A549 (cell line): Measurements from ENCODE around the gene RPL27A. TPM values are rescaled to one million over a fixed set of nuclear protein-coding genes. Genes with fewer than 3 reads are reported as not detected.

Experiments
- ATAC-seq, 2 experiments: fragments of 200-7000 bp in 1 of 2; fragments of >200 bp in 1 of 2; cut with Nextera tagmentation in 1 of 2; cut with Tn5 transposase in 1 of 2; 3 replicates each; pipeline versions ENCODE4 v1.8.0 to v1.9.1; 2018 to 2020; ENCODE audit warnings: mild to moderate bottlenecking in 1 of 2, moderate library complexity in 1 of 2
- CTCF ChIA-PET: fragments of 300-600 bp; sonication (Branson Sonifier 250); formaldehyde crosslinking; extraction: SDS; loops from one replicate; lab custom pipeline; 2021; ENCODE audit warnings: antibody characterized with exemption, inconsistent platforms; lab: Yijun Ruan, JAX
- POLR2A ChIA-PET: fragments of 350-600 bp; formaldehyde crosslinking; extraction: SDS; loops from one replicate; lab custom pipeline; 2021; ENCODE audit warnings: antibody characterized with exemption, inconsistent platforms; lab: Yijun Ruan, JAX
- DNase-seq, 2 experiments: peaks; one replicate each; pipeline versions ENCODE4 v3.0.0 to v3.0.0-alpha.2; 2011 to 2016; ENCODE audit warnings: low read depth in 1 of 2, low spot score in 1 of 2
- FAIRE-seq: peaks from 2 replicates; lab custom pipeline; 2011; peaks lifted over from hg19 to GRCh38; lab: Jason Lieb, UNC
- H3K27ac ChIP-seq, 2 experiments: fragments of >200 bp; sonication (Bioruptor Twin); formaldehyde crosslinking; 3 replicates each; pipeline ENCODE4 v1.5.1; 2016 to 2017
- H3K4me1 ChIP-seq: fragments of >200 bp; sonication (Bioruptor Twin); formaldehyde crosslinking; 3 replicates; pipeline ENCODE4 v1.6.1; 2016
- H3K4me2 ChIP-seq: fragments of >200 bp; sonication (Bioruptor Twin); formaldehyde crosslinking; 3 replicates; pipeline ENCODE4 v1.6.1; 2016
- H3K4me3 ChIP-seq: fragments of >200 bp; sonication (Bioruptor Twin); formaldehyde crosslinking; 3 replicates; pipeline ENCODE4 v1.5.1; 2016
- H3K9me3 ChIP-seq: fragments of >200 bp; sonication (Bioruptor Twin); formaldehyde crosslinking; 3 replicates; pipeline ENCODE4 v1.6.1; 2016
- CHD2 ChIP-seq: fragments of 150-350 bp; IDR thresholded peaks from 2 replicates; pipeline ENCODE4 v1.6.1; 2014; ENCODE audit warnings: low read length; ENCODE audit not compliant: partially characterized antibody
- EHMT2 ChIP-seq: fragments of 200-600 bp; sonication (generic); IDR thresholded peaks from 2 replicates; pipeline ENCODE4 v1.6.1; 2016; ENCODE audit warnings: antibody characterized with exemption, low read depth, mild to moderate bottlenecking, moderate library complexity
- ESRRA ChIP-seq: fragments of 150-350 bp; IDR thresholded peaks from 2 replicates; pipeline ENCODE4 v1.6.1; 2014; ENCODE audit warnings: mild to moderate bottlenecking, low read length, borderline replicate concordance
- FOSL2 ChIP-seq, 2 experiments: fragments of 450-650 bp in 1 of 2; fragments of >200 bp in 1 of 2; sonication (Bioruptor Twin) in 1 of 2; formaldehyde crosslinking; IDR thresholded peaks; 2 replicates each; pipeline versions ENCODE4 v1.5.0 to v1.6.1; 2016 to 2020; ENCODE audit warnings: mild to moderate bottlenecking in 1 of 2, moderate library complexity in 1 of 2
- GATA3 ChIP-seq: IDR thresholded peaks from 2 replicates; pipeline ENCODE4 v1.6.1; 2012; ENCODE audit warnings: borderline replicate concordance
- HMGXB4 ChIP-seq: fragments of 250-450 bp; sonication (Bioruptor Pico); IDR thresholded peaks from 2 replicates; pipeline ENCODE4 v1.5.0; 2021; ENCODE audit warnings: mild to moderate bottlenecking, moderate library complexity, borderline replicate concordance
- HOXA7 ChIP-seq: fragments of 250-450 bp; sonication (Bioruptor Pico); IDR thresholded peaks from 2 replicates; pipeline ENCODE4 v1.5.0; 2020; ENCODE audit warnings: mild to moderate bottlenecking, moderate library complexity
- JUN ChIP-seq, 2 experiments: fragments of >200 bp; sonication (Bioruptor Twin); formaldehyde crosslinking; IDR thresholded peaks; 2 replicates in 1 of 2; 3 replicates in 1 of 2; pipeline ENCODE4 v1.6.1; 2016 to 2017
- KDM1A ChIP-seq: fragments of 200-600 bp; sonication (generic); IDR thresholded peaks from 2 replicates; pipeline ENCODE4 v1.6.1; 2016; ENCODE audit warnings: low read depth, mild to moderate bottlenecking
- MAFK ChIP-seq: fragments of 450-650 bp; IDR thresholded peaks from 2 replicates; pipeline ENCODE4 v1.6.1; 2014; ENCODE audit not compliant: partially characterized antibody
- TP53 ChIP-seq: fragments of 250-450 bp; sonication (Bioruptor Pico); IDR thresholded peaks from 2 replicates; pipeline ENCODE4 v1.5.0; 2021; ENCODE audit warnings: mild to moderate bottlenecking, moderate library complexity
- ZSCAN20 ChIP-seq: fragments of 250-450 bp; sonication (Bioruptor Pico); IDR thresholded peaks from 2 replicates; pipeline ENCODE4 v1.8.0; 2022; ENCODE audit warnings: mild to moderate bottlenecking, moderate library complexity
- WGBS: methylation state at CpG from one replicate; pipeline ENCODE4 v1.1.6; 2017; ENCODE audit errors: missing lambda C conversion rate; 5-methylcytosine and 5-hydroxymethylcytosine counted together
- polyA plus RNA-seq, 4 experiments: library from polyadenylated mRNA; depleted of rRNA in 3 of 4; stranded (reverse); fragments of >200 nt; fragmentation: RNase III in 1 of 4; extraction: RNeasy Plus Mini Kit Qiagen cat#74134 plus additional on column Dnase treatment in 1 of 4; gene quantifications; 2 replicates in 3 of 4; 3 replicates in 1 of 4; pipeline ENCODE4 v1.2.3, GENCODE V29; 2011 to 2017
- TF ChIP-seq, protein P1 (sequence below): fragments of >200 bp; sonication (Bioruptor Twin); formaldehyde crosslinking; IDR thresholded peaks from 3 replicates; pipeline ENCODE4 v1.5.1; 2016
- TF ChIP-seq, protein P2 (sequence below): fragments of >200 bp; sonication (Bioruptor Twin); formaldehyde crosslinking; IDR thresholded peaks from 3 replicates; pipeline ENCODE4 v1.6.1; 2016
- TF ChIP-seq, protein P3 (sequence below): fragments of 250-450 bp; sonication (Bioruptor Pico); IDR thresholded peaks from 2 replicates; pipeline ENCODE4 v1.5.0; 2020; ENCODE audit warnings: low read depth, mild to moderate bottlenecking, moderate library complexity

The RPL27A gene
- polyA plus RNA-seq, 2 of the 4 experiments (the other 2 are of a cell fraction), result 804 to 3,631 TPM

- CTCF ChIA-PET, result no interaction called here
- no peak for TF ChIP-seq ESRRA
- Histone ChIP-seq H3K9me3 (no peaks in the 10 kb centered on the region), H3K27ac (0 out of 6 replicates have a peak overlapping the region, but pooled peaks of 1 of the 2 experiments have one; percentile 60), H3K4me1 (peaks cover 26% of the 10 kb centered on the region), H3K4me2 (no peak overlapping the region), H3K4me3 (no peak overlapping the region)
- 82% methylated on average over 3 of the region's 3 CpGs for WGBS
- FAIRE-seq (no peak), ATAC-seq (no peak), DNase-seq (no peak)
- POLR2A ChIA-PET, result interaction anchor here (0.7 kb wide), 1 partner anchor 12 kb away, joined by 3 read pairs; no protein-coding TSS in a partner anchor
Measured at GRCh38 chr11:8731647-8732323, 49.2 kb downstream of the RPL27A start.

DNA sequence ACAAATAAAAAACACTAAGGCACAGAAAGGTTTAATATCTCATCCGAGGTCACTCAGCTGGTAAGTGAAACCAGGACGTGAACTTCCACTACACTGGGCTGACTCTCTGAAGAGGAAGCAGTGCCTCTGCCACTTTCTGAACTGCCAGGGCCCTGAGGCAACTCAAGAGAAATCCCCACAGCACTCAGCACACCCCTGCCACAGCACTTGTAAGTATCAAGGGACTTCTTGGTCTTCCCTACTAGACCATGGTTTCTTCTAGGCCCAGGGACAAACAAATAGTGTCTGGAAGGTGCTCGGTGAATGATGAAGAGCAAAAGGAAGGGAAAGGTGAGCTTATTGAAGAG is 49.7 kb downstream of the RPL27A start:
- ATAC-seq (no peak; a peak in 1 of 6 replicates), DNase-seq (no peak), FAIRE-seq (no peak)
- Histone ChIP-seq H3K9me3 (no peaks in the 10 kb centered on the region), H3K4me1 (peaks cover 26% of the 10 kb centered on the region), H3K4me3 (no peak overlapping the region), H3K4me2 (no peak overlapping the region), H3K27ac (peak overlapping the region in 1 of 2 experiments; percentile 60; a peak in 3 of 6 replicates)
- WGBS, result 84% methylated on average over 3 of the region's 3 CpGs
- ChIA-PET CTCF (interaction anchor here (0.8 kb wide), 1 partner anchor 15 kb away, joined by 3 read pairs; no protein-coding TSS in a partner anchor), POLR2A (interaction anchor here (0.7 kb wide), 1 partner anchor 13 kb away, joined by 3 read pairs; no protein-coding TSS in a partner anchor)
- TF ChIP-seq GATA3 (no peak), JUN (IDR thresholded peaks at IDR 0.05) (no peak), MAFK (no peak), HOXA7 (CRISPR knock-in tag) (no peak), EHMT2 (no peak), ZSCAN20 (CRISPR knock-in tag) (no peak), KDM1A (no peak), CHD2 (no peak), HMGXB4 (CRISPR knock-in tag) (no peak), TP53 (CRISPR knock-in tag) (no peak), FOSL2 (IDR thresholded peaks at IDR 0.05) (no peak), FOSL2 (CRISPR knock-in tag; IDR thresholded peaks at IDR 0.05) (no peak)
- TF ChIP-seq, protein P1, sequence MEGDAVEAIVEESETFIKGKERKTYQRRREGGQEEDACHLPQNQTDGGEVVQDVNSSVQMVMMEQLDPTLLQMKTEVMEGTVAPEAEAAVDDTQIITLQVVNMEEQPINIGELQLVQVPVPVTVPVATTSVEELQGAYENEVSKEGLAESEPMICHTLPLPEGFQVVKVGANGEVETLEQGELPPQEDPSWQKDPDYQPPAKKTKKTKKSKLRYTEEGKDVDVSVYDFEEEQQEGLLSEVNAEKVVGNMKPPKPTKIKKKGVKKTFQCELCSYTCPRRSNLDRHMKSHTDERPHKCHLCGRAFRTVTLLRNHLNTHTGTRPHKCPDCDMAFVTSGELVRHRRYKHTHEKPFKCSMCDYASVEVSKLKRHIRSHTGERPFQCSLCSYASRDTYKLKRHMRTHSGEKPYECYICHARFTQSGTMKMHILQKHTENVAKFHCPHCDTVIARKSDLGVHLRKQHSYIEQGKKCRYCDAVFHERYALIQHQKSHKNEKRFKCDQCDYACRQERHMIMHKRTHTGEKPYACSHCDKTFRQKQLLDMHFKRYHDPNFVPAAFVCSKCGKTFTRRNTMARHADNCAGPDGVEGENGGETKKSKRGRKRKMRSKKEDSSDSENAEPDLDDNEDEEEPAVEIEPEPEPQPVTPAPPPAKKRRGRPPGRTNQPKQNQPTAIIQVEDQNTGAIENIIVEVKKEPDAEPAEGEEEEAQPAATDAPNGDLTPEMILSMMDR, result no peak
- TF ChIP-seq, protein P2, sequence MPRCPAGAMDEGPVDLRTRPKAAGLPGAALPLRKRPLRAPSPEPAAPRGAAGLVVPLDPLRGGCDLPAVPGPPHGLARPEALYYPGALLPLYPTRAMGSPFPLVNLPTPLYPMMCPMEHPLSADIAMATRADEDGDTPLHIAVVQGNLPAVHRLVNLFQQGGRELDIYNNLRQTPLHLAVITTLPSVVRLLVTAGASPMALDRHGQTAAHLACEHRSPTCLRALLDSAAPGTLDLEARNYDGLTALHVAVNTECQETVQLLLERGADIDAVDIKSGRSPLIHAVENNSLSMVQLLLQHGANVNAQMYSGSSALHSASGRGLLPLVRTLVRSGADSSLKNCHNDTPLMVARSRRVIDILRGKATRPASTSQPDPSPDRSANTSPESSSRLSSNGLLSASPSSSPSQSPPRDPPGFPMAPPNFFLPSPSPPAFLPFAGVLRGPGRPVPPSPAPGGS, result no peak
- TF ChIP-seq, protein P3, sequence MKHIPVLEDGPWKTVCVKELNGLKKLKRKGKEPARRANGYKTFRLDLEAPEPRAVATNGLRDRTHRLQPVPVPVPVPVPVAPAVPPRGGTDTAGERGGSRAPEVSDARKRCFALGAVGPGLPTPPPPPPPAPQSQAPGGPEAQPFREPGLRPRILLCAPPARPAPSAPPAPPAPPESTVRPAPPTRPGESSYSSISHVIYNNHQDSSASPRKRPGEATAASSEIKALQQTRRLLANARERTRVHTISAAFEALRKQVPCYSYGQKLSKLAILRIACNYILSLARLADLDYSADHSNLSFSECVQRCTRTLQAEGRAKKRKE (CRISPR knock-in tag), result no peak
